SK-N-SH treated with all-trans-retinoic acid at 6 μM for 48 hours (cell line): ENCODE measurements around the gene GATA6.

Experiments
- ARNTL ChIP-seq: fragments of 450-650 bp; formaldehyde crosslinking; IDR thresholded peaks from 2 replicates; pipeline ENCODE4 v1.5.0; 2020; ENCODE audit warnings: low read depth, mild to moderate bottlenecking, moderate library complexity, borderline replicate concordance
- CSDC2 ChIP-seq: fragments of 250-450 bp; sonication (Bioruptor Pico); IDR thresholded peaks from 2 replicates; pipeline ENCODE4 v1.5.0; 2020; ENCODE audit warnings: mild to moderate bottlenecking, moderate library complexity
- GLIS3 ChIP-seq: fragments of 250-450 bp; sonication (Bioruptor Pico); IDR thresholded peaks from 2 replicates; pipeline ENCODE4 v1.5.0; 2020; ENCODE audit warnings: mild to moderate bottlenecking, moderate library complexity
- ISL1 ChIP-seq: fragments of 250-450 bp; sonication (Bioruptor Pico); IDR thresholded peaks from 2 replicates; pipeline ENCODE4 v2.1.2; 2022; ENCODE audit warnings: mild to moderate bottlenecking, moderate library complexity
- PATZ1 ChIP-seq: fragments of 250-450 bp; sonication (Bioruptor Pico); IDR thresholded peaks from 2 replicates; pipeline ENCODE4 v1.8.0; 2020; ENCODE audit warnings: mild to moderate bottlenecking, moderate library complexity, borderline replicate concordance
- RARB ChIP-seq: fragments of 250-450 bp; sonication (Bioruptor Pico); IDR thresholded peaks from 2 replicates; pipeline ENCODE4 v1.8.0; 2021; ENCODE audit warnings: mild to moderate bottlenecking, moderate library complexity
- SNAI2 ChIP-seq: fragments of 250-450 bp; sonication (Bioruptor Pico); IDR thresholded peaks from 2 replicates; pipeline ENCODE4 v1.5.0; 2020; ENCODE audit warnings: mild to moderate bottlenecking, moderate library complexity
- TCF4 ChIP-seq: fragments of 250-450 bp; sonication (Bioruptor Pico); IDR thresholded peaks from 2 replicates; pipeline ENCODE4 v1.8.0; 2021; ENCODE audit warnings: mild to moderate bottlenecking, moderate library complexity, borderline replicate concordance
- ZFP3 ChIP-seq: fragments of 250-450 bp; sonication (Bioruptor Pico); IDR thresholded peaks from 2 replicates; pipeline ENCODE4 v1.5.0; 2020; ENCODE audit warnings: mild to moderate bottlenecking, moderate library complexity
- ZNF565 ChIP-seq: fragments of 450-650 bp; formaldehyde crosslinking; conservative IDR thresholded peaks from 2 replicates; pipeline ENCODE4 v1.5.0; 2020; ENCODE audit warnings: low read depth, mild to moderate bottlenecking, moderate library complexity
- ZNF8 ChIP-seq: fragments of 450-650 bp; formaldehyde crosslinking; IDR thresholded peaks from 2 replicates; pipeline ENCODE4 v1.5.0; 2020; ENCODE audit warnings: mild to moderate bottlenecking, moderate library complexity
- TF ChIP-seq, protein P1 (sequence below): fragments of 250-450 bp; sonication (Bioruptor Pico); IDR thresholded peaks from 2 replicates; pipeline ENCODE4 v1.8.0; 2021; ENCODE audit warnings: low read depth, mild to moderate bottlenecking, moderate library complexity, borderline replicate concordance

GRCh38 chr18:22152093-22152492, 17.3 kb upstream of the GATA6 start:
- no peak for TF ChIP-seq PATZ1 (CRISPR knock-in tag)
- TF ChIP-seq ZNF565 = no peak
- no peak for TF ChIP-seq ARNTL (CRISPR knock-in tag)
- no peak for TF ChIP-seq ZFP3 (CRISPR knock-in tag)
- TF ChIP-seq RARB (CRISPR knock-in tag) = no peak
- TF ChIP-seq ZNF8 (CRISPR knock-in tag) = no peak
- no peak for TF ChIP-seq SNAI2
- no peak for TF ChIP-seq GLIS3 (CRISPR knock-in tag)
- TF ChIP-seq TCF4 (CRISPR knock-in tag) = no peak
- TF ChIP-seq, protein P1, sequence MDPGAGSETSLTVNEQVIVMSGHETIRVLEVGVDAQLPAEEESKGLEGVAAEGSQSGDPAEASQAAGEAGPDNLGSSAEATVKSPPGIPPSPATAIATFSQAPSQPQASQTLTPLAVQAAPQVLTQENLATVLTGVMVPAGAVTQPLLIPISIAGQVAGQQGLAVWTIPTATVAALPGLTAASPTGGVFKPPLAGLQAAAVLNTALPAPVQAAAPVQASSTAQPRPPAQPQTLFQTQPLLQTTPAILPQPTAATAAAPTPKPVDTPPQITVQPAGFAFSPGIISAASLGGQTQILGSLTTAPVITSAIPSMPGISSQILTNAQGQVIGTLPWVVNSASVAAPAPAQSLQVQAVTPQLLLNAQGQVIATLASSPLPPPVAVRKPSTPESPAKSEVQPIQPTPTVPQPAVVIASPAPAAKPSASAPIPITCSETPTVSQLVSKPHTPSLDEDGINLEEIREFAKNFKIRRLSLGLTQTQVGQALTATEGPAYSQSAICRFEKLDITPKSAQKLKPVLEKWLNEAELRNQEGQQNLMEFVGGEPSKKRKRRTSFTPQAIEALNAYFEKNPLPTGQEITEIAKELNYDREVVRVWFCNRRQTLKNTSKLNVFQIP (CRISPR knock-in tag) = no peak
- no peak for TF ChIP-seq ISL1 (CRISPR knock-in tag)
- TF ChIP-seq CSDC2 (CRISPR knock-in tag) = no peak
